ENCODE data around the gene B3GLCT.

DNA sequence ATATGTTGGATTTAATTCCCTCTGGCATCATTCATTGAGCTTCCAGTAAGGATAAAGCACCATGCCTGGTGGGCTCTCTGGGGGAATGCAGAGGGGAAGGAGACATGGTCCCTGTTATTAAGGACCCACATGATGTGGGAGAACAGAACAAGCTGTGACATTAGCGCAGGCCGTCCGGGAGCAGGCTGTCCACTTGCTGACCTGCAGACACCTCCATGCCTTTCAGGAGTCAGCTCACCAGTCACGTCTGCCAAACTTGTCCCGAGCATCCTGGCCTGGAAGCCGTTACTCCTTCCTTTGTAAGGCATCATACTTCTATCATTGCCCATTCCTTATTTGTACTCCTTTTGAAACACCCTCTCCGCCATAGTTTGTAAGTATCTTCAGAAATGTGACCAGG lies 23.4 kb downstream of the B3GLCT start:
- TF ChIP-seq, protein P1, sequence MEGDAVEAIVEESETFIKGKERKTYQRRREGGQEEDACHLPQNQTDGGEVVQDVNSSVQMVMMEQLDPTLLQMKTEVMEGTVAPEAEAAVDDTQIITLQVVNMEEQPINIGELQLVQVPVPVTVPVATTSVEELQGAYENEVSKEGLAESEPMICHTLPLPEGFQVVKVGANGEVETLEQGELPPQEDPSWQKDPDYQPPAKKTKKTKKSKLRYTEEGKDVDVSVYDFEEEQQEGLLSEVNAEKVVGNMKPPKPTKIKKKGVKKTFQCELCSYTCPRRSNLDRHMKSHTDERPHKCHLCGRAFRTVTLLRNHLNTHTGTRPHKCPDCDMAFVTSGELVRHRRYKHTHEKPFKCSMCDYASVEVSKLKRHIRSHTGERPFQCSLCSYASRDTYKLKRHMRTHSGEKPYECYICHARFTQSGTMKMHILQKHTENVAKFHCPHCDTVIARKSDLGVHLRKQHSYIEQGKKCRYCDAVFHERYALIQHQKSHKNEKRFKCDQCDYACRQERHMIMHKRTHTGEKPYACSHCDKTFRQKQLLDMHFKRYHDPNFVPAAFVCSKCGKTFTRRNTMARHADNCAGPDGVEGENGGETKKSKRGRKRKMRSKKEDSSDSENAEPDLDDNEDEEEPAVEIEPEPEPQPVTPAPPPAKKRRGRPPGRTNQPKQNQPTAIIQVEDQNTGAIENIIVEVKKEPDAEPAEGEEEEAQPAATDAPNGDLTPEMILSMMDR (conservative IDR thresholded peaks at IDR 0.05; ENCODE audit: low read depth in 2 of 2) = no peak
- no peak for TF ChIP-seq EZH2 (IDR thresholded peaks at IDR 0.05; ENCODE audit: low read depth, unreplicated experiment)
- no peak for TF ChIP-seq CREB1 (CRISPR knock-in tag; IDR thresholded peaks at IDR 0.05; ENCODE audit: low read depth)
- TF ChIP-seq EZH2phosphoT487 (IDR thresholded peaks at IDR 0.05; ENCODE audit: unreplicated experiment) = no peak
- TF ChIP-seq POLR2AphosphoS5 (IDR thresholded peaks at IDR 0.05; ENCODE audit: low read depth) = no peak
- TF ChIP-seq STAT1 (IDR thresholded peaks at IDR 0.05; ENCODE audit: unreplicated experiment) = no peak
